NT2/D1 (cell line): ENCODE results near the gene IFT43.

Experiments used
- DNase-seq: peaks from one replicate; pipeline ENCODE4 v3.0.0-alpha.2; 2011; ENCODE audit warnings: low read depth, low spot score
- H3K27me3 ChIP-seq: 2 replicates; pipeline ENCODE4 v1.6.0; 2011; ENCODE audit warnings: mild to moderate bottlenecking; ENCODE audit not compliant: insufficient read length, insufficient read depth
- H3K36me3 ChIP-seq: 2 replicates; pipeline ENCODE4 v1.6.1; 2011; ENCODE audit warnings: mild to moderate bottlenecking, low read length, mixed read lengths; ENCODE audit not compliant: insufficient read depth, insufficient read length
- H3K4me1 ChIP-seq: 2 replicates; pipeline ENCODE4 v1.5.1; 2011; ENCODE audit not compliant: insufficient read depth, insufficient read length
- H3K4me3 ChIP-seq: 2 replicates; pipeline ENCODE4 v1.5.1; 2011; ENCODE audit warnings: low read depth; ENCODE audit not compliant: insufficient read length
- H3K9ac ChIP-seq: 2 replicates; pipeline ENCODE4 v1.6.0; 2011; ENCODE audit warnings: low read depth; ENCODE audit not compliant: insufficient read length
- H3K9me3 ChIP-seq: 2 replicates; pipeline ENCODE4 v1.5.1; 2011; ENCODE audit warnings: mild to moderate bottlenecking, low read length; ENCODE audit not compliant: insufficient read depth
- SUZ12 ChIP-seq: IDR thresholded peaks from 2 replicates; pipeline ENCODE4 v1.6.1; 2011; ENCODE audit not compliant: insufficient read length, insufficient read depth; ENCODE audit errors: extremely low read depth
- YY1 ChIP-seq: IDR thresholded peaks from 2 replicates; pipeline ENCODE4 v1.6.1; 2011; ENCODE audit not compliant: insufficient read length, insufficient read depth
- ZNF274 ChIP-seq: IDR thresholded peaks from 2 replicates; pipeline ENCODE4 v1.6.1; 2011; ENCODE audit warnings: mild to moderate bottlenecking, low read depth, low read length

Gene IFT43

GRCh38 chr14:76113691-76114090 is 128.1 kb downstream of the IFT43 start:
- Histone ChIP-seq H3K27me3 (no peaks in the 10 kb centered on the region), H3K9me3 (no peaks in the 10 kb centered on the region; the same call in 1 of the 2 replicates), H3K4me1 (peaks cover 10% of the 10 kb centered on the region), H3K4me3 (no peak overlapping the region), H3K9ac (no peak overlapping the region), H3K36me3 (no peaks in the 10 kb centered on the region)
- TF ChIP-seq ZNF274 (no peak), SUZ12 (no peak), YY1 (no peak)
- DNase-seq, result peak; percentile 32

GRCh38 chr14:76115010-76115422 is 129.5 kb downstream of the IFT43 start:
- Histone ChIP-seq H3K9me3 (no peaks in the 10 kb centered on the region; the same call in 1 of the 2 replicates), H3K4me1 (peaks cover 10% of the 10 kb centered on the region), H3K4me3 (no peak overlapping the region), H3K36me3 (no peaks in the 10 kb centered on the region), H3K9ac (no peak overlapping the region), H3K27me3 (no peaks in the 10 kb centered on the region)
- no peak for TF ChIP-seq YY1
- no peak for TF ChIP-seq ZNF274
- TF ChIP-seq SUZ12, result no peak
- DNase-seq, result peak; percentile 68

DNA sequence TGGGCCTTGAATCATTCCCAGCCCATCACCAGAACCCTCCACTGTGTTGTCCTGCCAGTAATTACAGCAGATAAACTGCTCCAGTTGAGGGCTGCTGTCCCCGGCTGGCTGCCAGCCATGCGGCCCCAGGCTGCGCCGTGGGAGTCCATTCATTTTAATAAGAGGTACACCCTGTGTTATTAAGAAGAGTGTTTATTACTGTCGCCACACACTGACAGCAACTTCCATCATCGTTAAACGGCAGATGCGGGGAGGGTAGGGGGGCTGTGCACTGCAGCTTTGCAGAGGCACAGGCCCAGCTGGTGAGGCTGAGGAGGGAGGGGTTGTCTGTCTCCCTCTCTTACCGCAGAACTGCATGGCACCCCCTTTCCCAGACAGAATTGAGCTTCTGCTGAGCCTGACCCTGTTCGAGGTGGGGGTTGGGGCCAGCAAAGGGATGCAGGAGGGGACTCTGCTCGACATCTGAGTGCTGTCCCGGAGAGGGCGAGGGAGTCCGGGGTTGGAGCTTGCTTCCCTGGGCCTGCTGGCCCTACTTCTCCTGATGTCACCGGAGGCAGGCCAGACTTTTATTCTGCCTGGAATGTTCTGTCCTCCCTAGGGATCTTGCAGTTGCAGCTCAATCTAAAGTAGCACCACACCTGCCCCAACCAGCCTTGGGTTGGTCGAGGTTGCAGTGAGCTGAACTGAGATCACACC is 132.4 kb downstream of the IFT43 start:
- DNase-seq, result no peak
- Histone ChIP-seq H3K9ac (no peak overlapping the region), H3K4me1 (peaks cover 10% of the 10 kb centered on the region), H3K27me3 (no peaks in the 10 kb centered on the region), H3K9me3 (no peaks in the 10 kb centered on the region), H3K4me3 (no peak overlapping the region), H3K36me3 (no peaks in the 10 kb centered on the region)
- TF ChIP-seq SUZ12 (no peak), ZNF274 (no peak), YY1 (no peak)

DNA sequence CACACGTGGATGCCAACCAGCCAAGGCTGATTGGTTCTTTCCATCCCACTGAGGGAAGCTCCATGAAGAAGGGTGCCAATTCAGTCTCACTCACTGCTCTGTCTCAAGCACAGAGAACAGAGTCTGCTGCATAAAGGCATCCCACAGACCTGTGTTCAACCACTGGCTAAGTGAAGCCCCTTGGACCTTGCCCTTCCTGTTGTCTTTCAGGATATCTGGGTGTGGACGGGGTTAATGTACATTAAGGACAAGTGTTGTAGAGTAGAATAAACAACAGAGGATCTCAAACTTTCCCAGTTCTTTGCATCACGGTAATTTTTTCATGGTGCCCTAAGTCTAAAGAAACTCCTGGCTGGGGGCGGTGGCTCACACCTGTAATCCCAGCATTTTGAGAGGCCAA is 133.0 kb downstream of the IFT43 start:
- no peaks in the 10 kb centered on the region for H3K9me3 ChIP-seq
- no peaks in the 10 kb centered on the region for H3K36me3 ChIP-seq
- H3K4me3 ChIP-seq, result no peak overlapping the region
- H3K9ac ChIP-seq, result no peak overlapping the region
- H3K4me1 ChIP-seq, result peaks cover 10% of the 10 kb centered on the region
- TF ChIP-seq SUZ12 (no peak), ZNF274 (no peak), YY1 (no peak)
- no peak for DNase-seq
- H3K27me3 ChIP-seq, result no peaks in the 10 kb centered on the region

DNA sequence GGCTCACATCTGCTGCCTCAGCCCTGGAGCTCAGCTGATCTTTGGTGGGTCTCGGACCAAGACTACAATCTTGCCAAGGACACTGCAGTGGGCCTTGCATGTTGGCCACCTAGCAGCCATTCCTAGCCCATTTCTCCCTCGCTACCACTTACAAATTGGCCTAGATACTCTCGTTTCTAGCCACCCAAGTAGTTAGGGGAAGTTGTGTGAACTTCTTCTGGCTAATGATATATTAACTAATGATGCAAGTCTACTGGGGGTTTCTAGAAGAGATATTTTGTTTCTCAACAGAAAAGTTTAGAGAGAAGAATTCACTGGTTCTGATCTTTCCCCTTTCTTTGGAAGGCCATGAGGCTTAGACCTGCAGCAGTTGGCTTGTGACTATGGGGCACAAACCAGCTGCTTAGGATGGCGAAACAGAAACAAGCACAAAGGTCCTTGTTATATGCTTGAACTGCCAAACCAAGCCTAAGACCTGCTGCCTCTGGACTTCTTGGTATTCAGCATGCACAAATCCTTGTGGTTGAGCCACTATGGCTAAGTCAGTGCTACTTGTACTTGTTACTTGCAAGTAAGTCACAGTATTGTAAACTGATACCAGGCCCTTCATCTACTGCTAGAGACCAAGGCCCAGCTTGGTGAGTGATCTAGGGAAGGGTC is 135.7 kb downstream of the IFT43 start:
- no peaks in the 10 kb centered on the region for H3K36me3 ChIP-seq
- no peak for TF ChIP-seq YY1
- no peak for TF ChIP-seq ZNF274
- no peak for TF ChIP-seq SUZ12
- peaks cover 5% of the 10 kb centered on the region for H3K4me1 ChIP-seq
- H3K9me3 ChIP-seq, result no peaks in the 10 kb centered on the region
- no peaks in the 10 kb centered on the region for H3K27me3 ChIP-seq
- no peak overlapping the region for H3K4me3 ChIP-seq
- DNase-seq, result no peak
- no peak overlapping the region for H3K9ac ChIP-seq

DNA sequence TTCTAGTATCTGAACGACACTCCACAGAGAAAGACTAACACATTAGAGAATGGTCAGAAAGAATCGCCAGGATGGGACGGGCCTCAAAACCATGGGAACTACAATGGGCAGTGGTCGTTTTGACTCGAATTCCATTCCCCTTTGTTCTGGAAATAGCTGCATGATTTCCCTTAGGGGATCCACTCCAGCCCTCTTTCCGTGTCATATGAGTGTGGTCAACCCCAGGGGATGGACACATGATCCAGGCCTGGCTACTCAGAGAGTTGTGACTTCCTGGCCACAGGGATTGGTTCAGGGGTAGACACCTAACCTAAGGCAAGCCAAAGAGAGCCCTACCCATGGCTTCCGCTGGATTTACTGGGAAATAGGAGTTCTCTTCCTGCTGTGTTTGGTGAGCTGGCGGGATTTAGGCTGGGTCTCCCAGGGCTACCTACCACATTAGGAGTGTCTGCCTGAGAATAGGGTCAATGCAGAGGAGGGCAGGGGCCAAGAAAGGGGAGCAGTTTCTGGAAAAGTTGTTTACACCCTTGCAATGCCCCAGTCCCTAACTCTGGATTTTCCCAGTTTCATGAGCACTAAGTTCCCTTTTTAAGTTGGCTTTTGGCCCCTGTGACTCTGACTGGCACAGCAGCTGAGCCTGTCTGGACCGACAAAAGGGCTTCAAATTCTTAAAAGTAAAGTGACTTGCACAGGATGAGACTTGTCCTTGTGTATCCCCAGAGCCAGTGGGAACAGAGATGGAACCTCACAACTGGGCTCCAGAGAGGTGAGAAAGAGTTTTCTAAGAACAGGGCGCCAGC is 138.1 kb downstream of the IFT43 start:
- Histone ChIP-seq H3K4me1 (no peaks in the 10 kb centered on the region), H3K9me3 (no peaks in the 10 kb centered on the region; the same call in 1 of the 2 replicates), H3K9ac (no peak overlapping the region), H3K27me3 (no peaks in the 10 kb centered on the region), H3K4me3 (no peak overlapping the region), H3K36me3 (no peaks in the 10 kb centered on the region)
- TF ChIP-seq SUZ12 (no peak), YY1 (no peak), ZNF274 (no peak)
- no peak for DNase-seq

- no peaks in the 10 kb centered on the region for H3K27me3 ChIP-seq
Measured at GRCh38 chr14:76125511-76125910, 139.9 kb downstream of the IFT43 start.

More at GRCh38 chr14:76125511-76125910, 139.9 kb downstream of the IFT43 start:
- Histone ChIP-seq H3K9ac (no peak overlapping the region), H3K9me3 (no peaks in the 10 kb centered on the region; the same call in 1 of the 2 replicates), H3K4me3 (no peak overlapping the region), H3K4me1 (no peaks in the 10 kb centered on the region), H3K36me3 (no peaks in the 10 kb centered on the region)
- TF ChIP-seq SUZ12 (no peak), ZNF274 (no peak), YY1 (no peak)
- no peak for DNase-seq
